Activated CD4-positive, alpha-beta T cell treated with anti-CD3 and anti-CD28 coated beads, Interleukin-2, amount 50 U/mL, for 16 hours (primary cell): Measurements from ENCODE around the gene R3HDM2.

Experiments used
- DNase-seq: peaks from one replicate; pipeline ENCODE4 v3.0.0-alpha.2; 2020

The R3HDM2 gene

GRCh38 chr12:57430931-57431566, at the start of gene R3HDM2:
Gene R3HDM2, minus strand, starts transcription at chr12:57431043. Its CDS starts 120,615 bp downstream, at chr12:57310428.
- DNase-seq = peak; percentile 97

DNA sequence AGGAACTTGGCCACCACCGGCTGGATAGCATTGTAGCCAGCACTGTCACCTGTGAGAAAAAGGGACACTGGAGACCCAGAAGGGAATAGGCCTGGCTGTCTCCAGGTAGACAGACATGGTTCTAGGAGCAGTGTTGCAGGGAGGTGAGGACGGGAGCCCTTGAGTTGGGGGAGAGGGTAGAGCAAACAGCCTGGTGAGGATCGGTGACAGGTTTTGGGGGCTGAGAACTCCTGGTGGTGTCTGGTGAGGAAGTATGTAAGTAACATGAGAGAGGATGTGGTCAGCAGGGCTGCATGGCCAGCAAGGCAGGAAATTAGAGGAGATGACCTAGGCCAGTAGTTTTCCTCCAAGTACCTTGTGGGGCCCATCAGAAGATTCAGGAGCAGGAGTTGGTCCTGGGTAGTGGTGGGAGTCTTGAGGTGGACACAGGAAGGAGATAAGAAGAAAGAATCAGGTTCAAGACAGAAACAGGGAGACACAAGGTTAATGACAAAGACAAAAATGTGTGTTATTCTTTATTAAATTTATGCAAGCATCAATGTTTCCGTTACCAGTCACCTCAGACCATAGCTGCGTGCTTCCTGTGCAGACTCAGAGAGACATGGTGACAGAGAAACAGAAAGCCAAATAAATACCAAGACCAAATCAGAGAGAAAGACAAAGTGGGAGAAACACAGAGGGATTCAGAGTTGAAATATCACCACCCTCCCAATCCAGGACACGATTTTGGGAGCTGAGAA, 48.7 kb upstream of the R3HDM2 start, which contains the start of gene ARHGAP9:
Gene ARHGAP9 (minus strand): TSS at position 491 of the 740 bp plus-strand sequence. CDS start 460 bp downstream, at position 31.
- peak; percentile 71 for DNase-seq

DNA sequence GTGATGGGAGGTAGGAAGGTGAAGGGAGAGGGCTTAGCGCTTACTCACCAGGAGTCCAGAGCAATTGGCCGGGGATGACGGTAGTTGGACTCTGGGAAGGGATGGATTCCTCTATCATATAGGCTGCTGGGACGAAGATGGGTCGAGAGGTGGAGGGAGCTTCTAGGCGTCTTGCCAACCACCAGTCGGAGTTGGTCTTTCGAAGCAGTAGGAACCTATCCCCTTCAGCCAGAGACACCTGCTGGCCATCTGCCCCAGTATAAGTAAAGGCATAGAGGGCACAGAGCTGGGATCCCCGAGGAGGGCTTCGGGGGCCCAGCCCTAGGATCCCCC, 48.2 kb upstream of the R3HDM2 start:
- DNase-seq = no peak

GRCh38 chr12:57477710-57478681, 47.2 kb upstream of the R3HDM2 start:
- DNase-seq = peak; percentile 60

- DNase-seq = no peak
Measured at GRCh38 chr12:57476993-57477709, 46.3 kb upstream of the R3HDM2 start.

DNA sequence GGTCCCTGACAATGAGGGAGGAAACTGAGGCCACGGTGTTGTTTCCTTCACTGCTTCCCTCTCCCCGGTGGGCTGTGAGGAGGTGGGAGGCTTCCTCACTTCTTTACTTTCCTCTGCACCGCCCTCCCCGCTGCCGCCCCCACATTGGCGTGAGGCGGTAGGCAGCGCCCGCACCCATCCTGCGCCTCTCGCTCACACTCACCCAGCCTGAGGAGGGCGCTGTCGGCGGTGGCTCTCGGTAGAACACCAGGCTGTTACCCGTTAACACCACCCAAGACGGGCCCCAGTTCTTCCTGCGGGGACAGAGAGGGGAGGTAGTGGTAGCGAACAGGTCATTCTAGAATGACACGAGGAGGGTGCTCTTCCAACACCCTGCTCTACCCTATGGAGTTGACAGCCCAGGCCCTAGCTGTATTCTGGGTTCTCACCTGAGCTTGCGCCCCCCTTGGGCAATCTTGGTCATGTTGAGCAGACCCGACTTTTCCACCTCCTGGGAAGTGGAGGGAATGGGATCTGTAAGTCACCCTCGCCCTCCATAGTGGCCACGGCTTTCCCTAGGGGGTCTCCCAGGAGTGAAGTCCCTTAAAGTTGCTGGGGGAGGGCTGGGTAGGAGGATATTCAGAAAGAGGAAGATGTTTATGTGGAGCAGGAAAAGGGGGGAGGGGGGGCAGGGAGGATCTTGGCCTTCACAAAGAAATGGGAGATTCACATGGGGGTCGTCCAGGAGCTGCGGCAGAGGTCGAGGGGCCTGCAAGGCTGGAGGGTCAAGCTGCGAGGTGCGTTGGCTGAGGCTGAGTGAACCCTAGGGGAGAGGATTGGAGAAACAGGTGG, 45.5 kb upstream of the R3HDM2 start:
- DNase-seq = peak; percentile 87

GRCh38 chr12:57475271-57476161, 44.7 kb upstream of the R3HDM2 start:
- DNase-seq = no peak

DNA sequence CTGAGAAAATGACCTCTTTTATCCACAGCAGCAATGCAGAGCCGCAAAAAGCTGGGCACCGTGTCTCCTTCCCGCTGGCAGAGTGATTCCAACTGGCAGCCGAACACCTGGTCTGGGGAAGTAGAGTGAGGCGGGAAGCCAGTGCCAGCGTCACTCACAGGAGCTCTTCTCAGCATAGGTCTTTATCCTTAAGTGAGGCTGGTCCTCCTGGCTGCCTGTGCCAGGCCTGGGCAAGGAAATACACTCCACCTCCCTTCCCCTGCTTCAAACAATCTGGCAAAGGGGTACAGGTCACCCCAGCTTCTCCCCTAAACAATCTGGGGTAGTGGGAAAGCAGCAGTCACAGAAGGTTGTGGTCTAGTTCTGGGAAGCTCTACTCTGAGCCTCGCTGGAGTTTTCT, 44.0 kb upstream of the R3HDM2 start:
- DNase-seq = no peak

DNA sequence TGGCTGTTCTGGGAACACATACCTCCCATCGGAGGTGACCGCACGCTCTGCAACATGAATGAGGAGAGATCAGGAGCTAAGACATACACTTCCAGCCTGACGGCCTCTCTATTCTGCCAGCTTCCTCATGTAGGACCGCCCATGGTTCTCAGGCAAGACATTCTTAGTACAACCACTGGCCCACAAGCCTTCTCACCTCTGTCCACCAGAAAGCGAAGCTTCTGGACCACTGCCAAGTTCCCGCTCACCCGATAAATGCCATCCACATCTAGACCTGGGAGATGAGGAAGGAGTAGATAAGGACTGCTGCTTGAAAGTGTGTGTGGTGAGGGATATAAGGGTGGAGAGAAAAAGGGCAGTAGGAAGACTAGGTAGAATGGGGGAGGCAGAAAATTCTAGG, 43.6 kb upstream of the R3HDM2 start:
- DNase-seq = no peak

DNA sequence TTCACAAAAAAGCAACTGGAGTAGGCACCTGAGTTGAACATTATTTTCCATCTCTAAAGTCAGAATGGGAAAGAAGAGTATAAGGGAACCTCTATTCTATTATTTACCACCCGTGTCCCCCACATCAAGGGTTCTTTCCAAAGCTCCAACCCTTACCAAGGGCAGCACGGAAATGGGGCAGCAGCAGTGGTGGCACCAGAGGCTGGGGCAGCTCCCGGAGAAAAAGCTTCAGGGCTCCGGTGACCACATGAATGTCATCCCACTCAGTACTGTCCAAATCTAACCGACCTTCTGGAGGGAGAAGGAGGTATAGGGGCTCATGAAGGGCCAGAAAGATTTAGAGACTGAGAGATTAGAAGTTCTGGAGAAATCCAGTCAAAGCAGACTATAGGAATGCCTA, 43.0 kb upstream of the R3HDM2 start:
- no peak for DNase-seq

GRCh38 chr12:57473392-57473791, 42.5 kb upstream of the R3HDM2 start:
- DNase-seq = no peak

DNA sequence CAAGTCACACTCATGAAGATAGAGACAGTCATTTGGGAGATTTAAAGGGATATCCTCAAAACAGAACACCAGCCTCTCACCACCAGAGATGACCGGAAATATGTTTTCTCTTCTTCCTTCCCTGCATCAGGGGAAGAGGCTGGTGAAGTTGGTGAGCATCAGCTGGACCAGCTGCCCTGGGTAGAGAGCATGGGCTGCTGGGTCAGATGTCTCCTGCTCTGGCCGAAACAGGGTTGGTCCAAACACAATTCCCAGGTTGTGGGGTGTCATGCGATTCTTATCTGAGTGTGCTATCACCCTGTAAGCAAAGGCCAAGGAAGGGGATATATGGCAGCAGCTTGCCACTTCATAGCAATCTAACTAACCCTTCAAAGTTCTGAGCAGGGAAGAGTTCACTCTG, 41.5 kb upstream of the R3HDM2 start:
- no peak for DNase-seq

DNA sequence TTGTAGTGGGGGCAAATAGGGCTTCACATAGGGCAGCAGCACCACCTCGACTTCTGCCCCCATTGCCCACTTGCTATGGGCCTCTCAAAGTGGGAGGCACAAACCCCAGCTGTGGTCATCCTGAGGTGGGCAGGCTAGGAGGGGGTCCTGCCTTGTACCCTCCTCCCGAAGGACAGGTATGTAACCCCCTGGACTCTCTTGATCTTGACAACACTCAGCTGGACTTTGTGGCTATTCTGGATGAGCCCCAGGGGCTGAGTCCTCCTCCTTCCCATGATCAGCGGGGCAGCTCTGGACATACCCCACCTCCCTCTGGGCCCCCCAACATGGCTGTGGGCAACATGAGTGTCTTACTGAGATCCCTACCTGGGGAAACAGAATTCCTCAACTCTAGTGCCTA, 40.8 kb upstream of the R3HDM2 start:
- no peak for DNase-seq

DNA sequence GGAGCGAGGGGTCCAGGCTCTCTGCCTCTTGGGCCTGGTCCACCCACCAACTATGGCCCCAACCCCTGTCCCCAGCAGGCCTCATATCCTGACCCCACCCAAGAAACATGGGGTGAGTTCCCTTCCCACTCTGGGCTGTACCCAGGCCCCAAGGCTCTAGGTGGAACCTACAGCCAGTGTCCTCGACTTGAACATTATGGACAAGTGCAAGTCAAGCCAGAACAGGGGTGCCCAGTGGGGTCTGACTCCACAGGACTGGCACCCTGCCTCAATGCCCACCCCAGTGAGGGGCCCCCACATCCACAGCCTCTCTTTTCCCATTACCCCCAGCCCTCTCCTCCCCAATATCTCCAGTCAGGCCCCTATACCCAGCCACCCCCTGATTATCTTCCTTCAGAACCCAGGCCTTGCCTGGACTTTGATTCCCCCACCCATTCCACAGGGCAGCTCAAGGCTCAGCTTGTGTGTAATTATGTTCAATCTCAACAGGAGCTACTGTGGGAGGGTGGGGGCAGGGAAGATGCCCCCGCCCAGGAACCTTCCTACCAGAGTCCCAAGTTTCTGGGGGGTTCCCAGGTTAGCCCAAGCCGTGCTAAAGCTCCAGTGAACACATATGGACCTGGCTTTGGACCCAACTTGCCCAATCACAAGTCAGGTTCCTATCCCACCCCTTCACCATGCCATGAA, 40.3 kb upstream of the R3HDM2 start:
- no peak for DNase-seq

DNA sequence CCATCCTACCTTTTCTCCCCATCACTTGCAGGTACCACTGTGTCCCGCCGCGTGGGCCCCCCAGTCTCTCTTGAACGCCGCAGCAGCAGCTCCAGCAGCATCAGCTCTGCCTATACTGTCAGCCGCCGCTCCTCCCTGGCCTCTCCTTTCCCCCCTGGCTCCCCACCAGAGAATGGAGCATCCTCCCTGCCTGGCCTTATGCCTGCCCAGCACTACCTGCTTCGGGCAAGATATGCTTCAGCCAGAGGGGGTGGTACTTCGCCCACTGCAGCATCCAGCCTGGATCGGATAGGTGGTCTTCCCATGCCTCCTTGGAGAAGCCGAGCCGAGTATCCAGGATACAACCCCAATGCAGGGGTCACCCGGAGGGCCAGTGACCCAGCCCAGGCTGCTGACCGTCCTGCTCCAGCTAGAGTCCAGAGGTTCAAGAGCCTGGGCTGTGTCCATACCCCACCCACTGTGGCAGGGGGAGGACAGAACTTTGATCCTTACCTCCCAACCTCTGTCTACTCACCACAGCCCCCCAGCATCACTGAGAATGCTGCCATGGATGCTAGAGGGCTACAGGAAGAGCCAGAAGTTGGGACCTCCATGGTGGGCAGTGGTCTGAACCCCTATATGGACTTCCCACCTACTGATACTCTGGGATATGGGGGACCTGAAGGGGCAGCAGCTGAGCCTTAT, 39.6 kb upstream of the R3HDM2 start:
- DNase-seq = no peak

DNA sequence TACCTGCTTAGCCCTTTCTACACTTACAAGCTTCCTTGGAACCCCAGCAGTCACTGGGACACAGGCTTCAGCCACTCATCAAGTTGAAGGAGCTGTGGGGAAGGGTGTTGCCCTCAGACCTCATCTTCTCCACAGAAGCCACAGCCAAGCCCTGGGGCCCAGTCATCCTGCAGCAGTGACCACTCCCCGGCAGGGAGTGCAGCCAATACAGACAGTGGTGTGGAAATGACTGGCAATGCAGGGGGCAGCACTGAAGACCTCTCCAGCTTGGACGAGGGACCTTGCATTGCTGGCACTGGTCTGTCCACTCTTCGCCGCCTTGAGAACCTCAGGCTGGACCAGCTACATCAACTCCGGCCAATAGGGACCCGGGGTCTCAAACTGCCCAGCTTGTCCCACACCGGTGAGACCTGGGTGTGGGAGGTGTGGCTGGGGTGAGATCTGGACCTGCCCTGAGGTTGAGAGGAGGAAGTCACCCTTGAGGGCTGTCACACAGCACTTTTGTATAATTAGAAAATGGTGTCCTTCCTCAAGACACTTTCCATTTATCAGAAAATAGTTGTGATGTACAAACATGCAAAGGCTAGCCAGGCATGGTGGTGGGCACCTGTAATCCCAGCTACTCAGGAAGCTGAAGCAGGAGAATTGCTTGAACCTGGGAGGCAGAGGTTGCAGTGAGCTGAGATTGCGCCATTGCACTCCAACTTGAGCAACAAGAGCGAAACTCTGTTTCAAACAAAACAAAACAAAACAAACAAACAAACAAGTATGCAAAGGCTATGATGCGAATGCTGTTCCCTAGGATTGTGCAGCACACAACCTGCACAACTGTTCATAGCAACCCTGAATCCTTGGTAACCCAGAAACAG, 38.7 kb upstream of the R3HDM2 start:
- no peak for DNase-seq

GRCh38 chr12:57467915-57468314, 37.1 kb upstream of the R3HDM2 start:
- no peak for DNase-seq

DNA sequence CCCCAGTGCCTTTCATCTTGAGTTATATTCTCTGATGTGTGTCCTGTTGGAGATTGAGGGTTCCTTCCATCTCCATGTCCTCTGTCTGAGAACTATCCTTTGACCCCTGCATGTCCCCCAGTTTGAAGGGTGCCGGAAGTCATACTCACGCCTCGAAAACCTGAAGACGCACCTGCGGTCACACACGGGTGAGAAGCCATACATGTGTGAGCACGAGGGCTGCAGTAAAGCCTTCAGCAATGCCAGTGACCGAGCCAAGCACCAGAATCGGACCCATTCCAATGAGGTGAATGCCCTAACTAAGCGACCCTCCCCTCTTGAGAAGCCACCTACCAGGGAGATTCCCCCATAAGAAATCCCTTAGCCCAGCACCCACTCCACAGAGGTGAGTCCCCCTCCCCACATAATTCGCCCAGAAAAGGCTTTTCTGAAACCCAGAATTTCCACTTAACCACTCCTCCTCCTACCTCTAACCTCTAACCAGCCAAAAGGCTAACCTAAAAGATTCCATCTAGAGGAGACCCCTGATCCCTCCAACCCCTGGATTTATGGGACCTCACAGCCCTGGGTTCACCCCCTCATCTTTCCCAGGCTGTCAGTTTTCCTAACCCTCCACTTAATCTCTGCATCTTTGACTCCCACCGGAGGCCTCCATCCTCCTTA, 36.5 kb upstream of the R3HDM2 start:
- no peak for DNase-seq
